CD4-positive, alpha-beta T cell treated with Interferon alpha-2 for 1 hour (primary cell): ENCODE results near the gene GUCY1A2.
"Not testable (repeated sequence)": the region's sequence is repeated elsewhere in the genome, so short reads cannot be mapped to it uniquely, and the experiment has no call there.

Experiments used
- DNase-seq, 2 donors: peaks; one replicate each; pipeline ENCODE4 v3.0.0-alpha.2; 2020 to 2022

The GUCY1A2 gene

DNA sequence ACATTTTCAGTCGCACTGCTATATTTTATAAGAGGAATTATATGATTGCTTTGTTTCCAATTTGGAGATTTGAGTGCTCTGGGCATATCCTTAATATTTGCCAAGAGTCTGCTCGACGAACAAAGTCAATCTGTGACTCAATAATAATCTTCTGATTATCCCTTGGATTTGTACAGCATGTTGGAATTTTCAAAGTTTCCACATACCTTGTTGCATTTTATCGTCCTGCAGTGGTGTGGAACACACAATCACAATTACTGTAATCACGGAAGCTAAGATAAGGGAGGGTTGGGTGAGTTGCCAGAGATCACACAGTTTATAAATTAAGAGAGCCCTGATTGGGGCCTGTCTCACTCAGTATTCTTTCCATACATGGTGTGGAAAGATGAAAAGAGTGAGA is 189.3 kb downstream of the GUCY1A2 start:
- DNase-seq: no peak

GRCh38 chr11:106828576-106828975 is 189.7 kb downstream of the GUCY1A2 start:
- no peak for DNase-seq

DNA sequence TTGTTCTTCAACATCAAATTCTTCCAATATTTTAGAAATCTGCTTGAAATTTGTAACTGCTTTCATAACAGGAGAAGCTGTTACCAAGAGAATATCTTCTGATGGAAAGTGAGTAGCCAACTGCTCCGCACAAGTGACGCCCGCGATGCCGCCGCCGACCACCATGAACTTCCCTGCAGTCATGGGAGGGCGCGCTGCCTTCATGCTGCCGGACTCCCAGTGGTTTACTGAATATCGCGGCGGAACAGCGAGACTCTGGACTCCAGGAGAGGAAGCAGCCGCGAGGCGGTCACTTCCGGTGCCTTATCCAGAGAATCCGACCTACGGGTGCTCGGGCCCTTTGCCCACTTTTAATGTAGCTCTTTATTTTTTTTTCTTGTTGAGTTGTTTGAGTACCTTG is 190.6 kb downstream of the GUCY1A2 start:
- DNase-seq: no peak

GRCh38 chr11:106826558-106826957 is 191.7 kb downstream of the GUCY1A2 start:
- DNase-seq: not testable (repeated sequence)

GRCh38 chr11:106821826-106822225 is 196.4 kb downstream of the GUCY1A2 start:
- DNase-seq: no peak

DNA sequence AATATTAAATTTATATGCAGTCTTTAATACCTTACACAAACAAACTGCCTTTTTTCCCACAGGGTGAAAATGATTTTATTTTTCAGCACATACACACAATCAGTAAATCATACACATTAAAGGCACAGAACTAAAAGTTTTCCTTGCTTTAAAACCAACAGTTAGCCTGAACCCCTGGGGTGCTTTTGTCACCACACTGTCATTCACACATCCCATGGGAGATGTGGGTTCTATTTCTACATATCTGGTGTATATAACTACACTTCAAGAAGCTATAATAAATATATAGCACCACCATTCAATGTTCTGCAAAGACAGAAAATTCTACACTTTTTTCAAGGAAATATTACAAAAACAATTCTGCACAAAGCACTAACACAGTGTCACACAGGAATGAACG is 197.0 kb downstream of the GUCY1A2 start:
- DNase-seq: no peak

- DNase-seq: no peak
These were observed 199.8 kb downstream of the GUCY1A2 start for GRCh38 chr11:106818443-106818842.

DNA sequence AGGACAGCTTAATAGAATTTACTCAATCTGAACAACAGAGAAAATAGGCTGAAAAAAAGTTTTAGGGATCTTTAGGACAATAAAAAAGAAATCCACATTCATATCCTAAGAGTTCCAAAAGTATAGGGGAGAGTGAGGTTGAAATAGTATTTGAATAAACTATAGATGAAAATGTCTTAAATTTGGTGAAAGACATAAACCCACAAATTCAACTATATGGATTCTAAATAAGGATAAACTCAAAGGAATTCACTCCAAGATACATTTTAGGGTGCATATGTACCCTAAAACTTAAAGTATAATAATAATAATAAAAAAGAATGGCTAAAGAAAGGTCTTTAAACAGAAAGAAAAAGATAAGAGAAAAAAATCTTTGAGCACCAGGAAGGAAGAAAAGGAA is 203.1 kb downstream of the GUCY1A2 start:
- DNase-seq: no peak

GRCh38 chr11:106813806-106814205 is 204.5 kb downstream of the GUCY1A2 start:
- DNase-seq: no peak

DNA sequence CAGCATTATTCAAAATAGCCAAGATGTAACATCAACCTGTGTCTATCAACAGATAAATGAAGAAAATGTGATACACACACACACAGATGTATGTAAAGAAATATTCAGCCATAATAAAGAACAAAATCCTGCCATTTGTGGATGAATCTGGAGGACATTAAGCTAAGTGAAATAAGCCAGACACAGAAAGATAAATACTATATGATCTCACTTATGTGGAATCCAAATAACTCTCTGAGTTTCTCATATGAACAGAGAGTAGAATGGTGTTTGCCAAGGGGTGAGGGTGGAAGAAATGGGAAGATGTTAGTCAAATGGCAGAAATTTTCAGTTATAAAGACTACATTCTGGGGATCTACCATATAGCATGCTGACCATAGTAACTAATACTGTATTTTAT is 224.2 kb downstream of the GUCY1A2 start:
- no peak for DNase-seq

GRCh38 chr11:106789406-106789805 is 228.9 kb downstream of the GUCY1A2 start:
- DNase-seq: no peak

- no peak for DNase-seq
These were observed 230.8 kb downstream of the GUCY1A2 start for GRCh38 chr11:106787454-106787853.

DNA sequence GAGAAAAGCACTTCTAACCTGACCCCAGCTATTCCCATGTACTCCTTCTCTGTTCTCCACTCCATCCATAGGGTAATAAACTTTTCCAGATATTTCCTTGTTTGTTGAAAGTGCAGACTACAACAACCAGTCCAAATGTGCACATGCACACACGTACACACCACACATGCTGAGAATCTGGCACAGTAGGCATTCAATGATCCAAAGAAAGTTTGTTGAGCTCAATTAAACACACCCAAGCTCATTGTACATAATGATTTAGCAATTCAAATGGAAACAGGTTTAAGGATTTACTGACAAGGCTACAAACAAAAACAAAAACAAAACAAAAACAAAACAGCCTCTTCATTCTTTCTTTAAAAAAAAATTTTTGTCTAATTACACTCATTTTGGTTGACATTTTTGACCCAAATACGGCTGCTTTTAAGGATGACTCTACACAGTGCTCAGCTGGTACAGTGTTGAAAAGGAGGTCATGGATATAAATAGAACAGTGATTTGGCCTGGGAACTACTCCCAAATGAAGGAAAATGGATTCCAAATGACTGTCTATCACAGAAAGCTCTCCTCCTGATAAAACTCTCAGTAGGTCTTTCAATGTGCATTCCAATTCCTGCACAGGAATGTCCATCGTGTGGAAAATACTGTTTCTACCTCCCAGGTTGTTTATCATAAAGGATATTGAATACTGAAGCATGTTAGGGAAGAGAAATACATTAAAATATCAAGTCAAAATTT is 232.2 kb downstream of the GUCY1A2 start:
- no peak for DNase-seq

DNA sequence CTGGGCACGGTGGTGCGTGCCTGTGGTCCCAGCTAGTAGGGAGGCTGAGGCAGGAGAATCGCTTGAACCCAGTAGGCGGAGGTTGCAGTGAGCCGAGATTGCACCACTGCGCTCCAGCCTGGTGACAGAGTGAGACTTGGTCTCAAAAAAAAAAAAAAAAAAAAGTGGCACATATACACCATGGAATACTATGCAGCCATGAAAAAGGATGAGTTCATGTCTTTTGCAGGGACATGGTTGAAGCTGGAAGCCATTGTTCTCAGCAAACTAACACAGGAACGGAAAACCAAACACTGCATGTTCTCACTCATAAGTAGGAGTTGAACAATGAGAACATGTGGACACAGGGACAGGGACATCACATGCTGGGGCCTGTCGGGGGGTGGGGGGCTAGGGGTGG is 241.0 kb downstream of the GUCY1A2 start:
- DNase-seq: not testable (repeated sequence)

DNA sequence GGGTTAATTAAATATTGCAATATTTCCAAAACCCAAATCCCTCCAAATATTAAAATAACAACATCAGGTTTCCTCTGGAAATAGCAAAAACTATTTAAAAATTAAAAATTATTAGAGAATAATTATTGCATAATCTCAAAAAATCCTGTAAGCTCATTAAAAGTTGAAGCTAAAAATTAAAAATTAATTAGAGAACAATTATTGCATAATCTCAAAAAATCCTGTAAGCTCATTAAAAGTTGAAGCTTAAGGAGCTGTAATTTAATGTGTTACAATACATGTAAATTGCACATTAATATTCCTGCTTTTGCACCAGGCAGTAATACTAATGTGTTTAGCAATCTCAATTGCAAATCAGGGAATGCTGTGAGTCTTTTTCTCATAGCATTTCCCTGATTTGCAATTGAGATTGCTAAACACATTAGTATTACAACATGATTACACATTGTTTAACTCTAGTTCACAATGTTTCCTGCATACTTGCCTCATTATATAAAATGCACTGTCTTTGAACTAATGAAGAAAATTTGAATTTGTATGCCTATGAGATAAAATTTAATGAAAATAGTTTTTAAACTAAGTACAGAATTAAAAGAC is 247.7 kb downstream of the GUCY1A2 start:
- no peak for DNase-seq

DNA sequence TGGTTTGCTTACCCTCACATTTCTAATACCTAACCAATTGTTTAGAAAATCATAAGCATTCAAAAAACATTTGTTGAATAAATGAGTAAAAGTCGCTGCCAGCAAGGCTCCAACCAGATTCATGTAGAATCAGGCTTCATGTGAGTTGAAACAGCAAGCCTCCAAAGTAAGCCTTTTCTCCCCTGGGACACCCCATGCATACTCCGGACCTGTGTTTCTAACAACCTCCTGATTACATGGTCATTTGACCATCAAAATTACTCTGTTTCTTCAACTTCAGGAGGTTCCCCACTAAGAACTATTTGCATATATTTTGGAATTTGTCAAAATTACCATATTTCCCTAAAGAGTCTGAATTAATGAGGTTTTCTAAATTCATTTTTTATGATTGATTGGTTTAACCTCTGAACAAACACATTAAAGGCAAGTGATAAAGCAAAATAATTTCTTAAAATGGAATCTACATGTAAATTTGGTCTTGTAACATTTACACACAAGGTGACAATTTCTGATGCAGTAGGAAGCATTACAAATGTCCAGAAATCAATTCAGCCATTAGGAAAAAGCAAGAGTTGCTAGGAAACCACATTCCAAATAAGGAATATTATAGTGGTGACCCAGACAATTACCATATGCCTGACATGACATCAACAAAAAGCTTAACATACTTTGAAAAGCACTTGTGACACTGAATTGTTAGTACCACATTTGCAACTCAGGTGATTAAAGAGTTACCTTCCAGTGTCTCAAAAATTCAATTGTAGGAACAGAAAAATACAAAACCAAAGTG is 252.6 kb downstream of the GUCY1A2 start:
- DNase-seq: no peak

DNA sequence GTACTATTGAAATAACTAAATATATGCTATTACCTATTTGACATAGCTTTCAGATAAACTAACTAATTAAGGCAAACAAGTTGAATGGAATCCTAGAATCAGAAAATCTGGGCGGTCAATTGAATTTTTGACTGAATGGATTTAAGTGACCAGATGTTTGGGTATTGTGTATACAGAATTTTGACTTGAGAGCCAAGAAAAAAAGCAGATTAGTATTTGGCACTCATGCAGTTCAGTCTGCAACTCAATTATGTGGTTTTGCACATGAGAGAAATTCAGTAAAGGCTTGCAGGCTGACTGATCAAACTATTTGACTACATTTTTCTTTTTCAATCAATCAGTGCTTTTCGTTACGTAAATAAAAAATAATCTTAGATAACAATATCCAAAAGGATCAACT is 254.8 kb downstream of the GUCY1A2 start:
- DNase-seq: no peak

DNA sequence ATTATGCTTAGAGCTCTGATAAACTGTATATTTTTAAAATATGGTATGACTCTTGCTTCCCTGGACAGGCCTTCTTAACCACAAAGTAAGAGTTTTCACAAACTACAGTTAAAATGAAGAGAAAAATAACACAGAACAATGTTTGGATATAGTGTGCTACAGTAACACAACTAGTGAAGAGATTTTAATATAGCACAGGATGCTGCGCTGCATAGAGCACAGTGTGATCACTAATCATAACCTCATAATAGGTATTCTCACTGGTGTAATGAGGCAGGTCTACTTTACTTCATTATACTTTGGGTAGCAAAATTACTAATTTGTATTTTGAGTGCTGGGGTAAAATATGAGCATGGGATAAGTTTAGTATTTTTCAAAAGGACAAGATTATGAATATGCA is 256.5 kb downstream of the GUCY1A2 start:
- DNase-seq: no peak

- no peak for DNase-seq
These were observed 257.0 kb downstream of the GUCY1A2 start for GRCh38 chr11:106761240-106761639.

DNA sequence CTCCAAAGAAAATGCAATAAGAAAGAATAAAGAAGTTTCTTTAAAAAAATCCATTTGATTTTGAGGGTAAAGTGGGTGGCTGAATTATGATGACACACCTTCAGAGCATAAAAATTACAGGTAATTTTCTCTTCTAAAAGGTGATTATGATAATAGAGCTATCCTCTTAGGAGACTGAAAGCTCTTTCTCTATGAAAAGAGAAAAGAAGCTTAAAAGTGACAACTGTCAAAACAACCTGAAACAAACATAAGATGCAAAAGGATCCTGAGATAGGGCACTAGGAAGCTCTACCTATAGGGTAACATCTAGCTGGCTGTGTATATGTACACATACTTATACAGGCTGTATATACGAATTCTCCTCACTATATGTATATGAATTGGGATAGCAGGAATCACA is 270.2 kb downstream of the GUCY1A2 start:
- no peak for DNase-seq

DNA sequence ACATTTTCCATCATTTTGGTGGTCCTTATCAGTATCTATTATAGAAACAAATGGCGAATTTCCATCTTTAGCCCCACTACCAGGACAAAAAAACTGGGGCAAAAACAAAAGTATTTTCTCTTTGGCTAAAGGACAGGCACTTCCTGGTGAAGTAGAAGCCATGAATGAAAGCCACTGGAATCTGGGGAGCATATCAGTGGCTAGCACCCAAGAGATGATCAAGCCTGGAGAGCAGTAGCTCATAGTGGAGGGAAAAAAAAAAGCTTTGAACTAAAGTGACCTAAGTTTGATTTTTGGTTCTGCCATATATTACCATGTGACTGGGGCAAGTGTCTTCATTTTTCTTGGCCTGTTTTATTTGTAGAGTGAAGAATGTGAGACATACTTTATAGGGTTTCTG is 272.3 kb downstream of the GUCY1A2 start:
- no peak for DNase-seq

DNA sequence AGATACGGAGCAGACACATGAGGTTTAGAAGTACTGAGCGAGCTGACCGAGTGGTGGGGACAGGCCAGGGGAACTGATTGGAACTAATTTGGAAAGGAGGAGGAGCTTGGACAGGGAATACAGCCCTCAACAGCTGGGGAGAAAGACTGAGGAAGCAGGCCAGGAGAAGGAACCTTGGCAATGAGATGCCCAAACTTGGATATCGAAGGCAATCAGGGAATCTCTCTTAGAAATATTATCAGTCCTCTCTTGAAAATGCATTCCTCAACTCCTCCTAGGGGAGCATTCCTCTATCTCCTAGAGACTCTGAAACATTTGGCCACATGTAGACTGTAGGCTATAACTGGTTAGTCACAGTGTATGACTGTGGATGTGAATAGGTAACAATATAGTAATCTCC is 284.6 kb downstream of the GUCY1A2 start:
- DNase-seq: no peak

DNA sequence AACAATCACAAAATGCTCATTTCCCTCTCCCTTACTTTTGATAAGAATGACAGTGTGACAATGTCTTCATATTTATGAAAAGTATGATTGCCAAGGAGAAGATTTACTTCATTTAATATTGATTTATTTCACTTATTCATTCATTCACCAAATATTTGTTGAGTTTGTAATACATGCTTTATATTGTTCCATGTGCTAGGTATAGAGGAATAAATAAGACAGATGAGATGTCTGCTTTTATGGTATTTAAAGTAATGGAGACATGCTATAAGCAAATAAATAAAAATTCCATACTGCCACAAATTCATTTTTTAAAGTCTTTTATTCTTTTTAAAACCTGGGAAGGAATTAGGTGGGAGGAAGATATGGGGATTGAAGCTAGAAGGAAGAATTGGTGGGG is 289.4 kb downstream of the GUCY1A2 start:
- DNase-seq: no peak

DNA sequence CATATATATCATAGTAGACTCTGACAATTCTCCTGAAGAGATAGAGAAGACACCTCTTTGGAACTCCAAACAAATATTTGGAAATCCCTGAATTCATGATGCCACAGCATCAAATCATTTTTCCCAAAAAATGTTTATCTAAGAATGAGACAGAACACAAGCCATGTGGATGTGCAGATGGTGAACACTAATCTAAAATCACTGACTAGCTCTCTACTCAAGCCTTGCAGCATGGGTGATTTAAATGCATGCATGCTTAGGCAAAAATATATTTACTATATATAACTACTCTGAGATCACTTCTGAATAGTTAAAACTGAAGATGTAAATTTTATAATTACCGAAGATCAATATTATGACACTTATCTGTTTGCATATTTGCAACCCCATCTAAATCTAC is 289.9 kb downstream of the GUCY1A2 start:
- DNase-seq: no peak
